Endodermal cell (in vitro differentiated cells): ENCODE measurements around the gene SBNO2. TPM values are rescaled to one million over a fixed set of nuclear protein-coding genes. Genes with fewer than 3 reads are reported as not detected.

Source experiments
- DNase-seq: peaks from one replicate; pipeline ENCODE4 v3.0.0-alpha.2; 2017
- H3K27ac ChIP-seq: 2 replicates; pipeline ENCODE4 v1.5.1; 2013; ENCODE audit warnings: mild to moderate bottlenecking, low read depth, low read length, moderate library complexity
- H3K27me3 ChIP-seq: 2 replicates; pipeline ENCODE4 v1.6.1; 2013; ENCODE audit warnings: mild to moderate bottlenecking, low read length, moderate library complexity; ENCODE audit not compliant: insufficient read depth, control insufficient read depth, poor library complexity, severe bottlenecking
- H3K36me3 ChIP-seq: 2 replicates; pipeline ENCODE4 v1.7.0; 2013; ENCODE audit warnings: mild to moderate bottlenecking, low read length, moderate library complexity; ENCODE audit not compliant: control insufficient read depth, insufficient read depth
- H3K4me1 ChIP-seq: one replicate; pipeline ENCODE4 v1.7.0; 2013; ENCODE audit warnings: low read length; ENCODE audit not compliant: control insufficient read depth, insufficient read depth
- H3K4me3 ChIP-seq: 2 replicates; pipeline ENCODE4 v1.5.1; 2013; ENCODE audit warnings: mild to moderate bottlenecking, low read length, moderate library complexity
- H3K9ac ChIP-seq: 2 replicates; pipeline ENCODE4 v1.6.1; 2013; ENCODE audit warnings: mild to moderate bottlenecking, low read length, moderate library complexity; ENCODE audit not compliant: poor library complexity, severe bottlenecking; ENCODE audit errors: extremely low read depth
- H3K9me3 ChIP-seq: 2 replicates; pipeline ENCODE4 v1.6.1; 2013; ENCODE audit warnings: mild to moderate bottlenecking, low read length, moderate library complexity; ENCODE audit not compliant: control insufficient read depth
- H3K27ac Mint-ChIP-seq: 2 replicates; pipeline ENCODE4 v1.8.0; 2020; ENCODE audit warnings: mixed read lengths
- H3K27me3 Mint-ChIP-seq: 2 replicates; pipeline ENCODE4 v1.8.0; 2021; ENCODE audit warnings: mild to moderate bottlenecking, mixed read lengths; ENCODE audit not compliant: insufficient read depth
- H3K36me3 Mint-ChIP-seq: 2 replicates; pipeline ENCODE4 v1.8.0; 2020; ENCODE audit warnings: low read depth, mixed read lengths
- H3K4me1 Mint-ChIP-seq: 2 replicates; pipeline ENCODE4 v1.8.0; 2020; ENCODE audit warnings: mixed read lengths
- H3K4me3 Mint-ChIP-seq: 2 replicates; pipeline ENCODE4 v1.8.0; 2020; ENCODE audit warnings: mild to moderate bottlenecking, moderate library complexity, mixed read lengths
- H3K9me3 Mint-ChIP-seq: 2 replicates; pipeline ENCODE4 v1.8.0; 2020; ENCODE audit warnings: mild to moderate bottlenecking, mixed read lengths
- WGBS, 2 experiments: methylation state at CpG; one replicate each; pipeline versions ENCODE4 v1.1.5 to v1.1.7; 2013; ENCODE audit warnings: missing lambda C conversion rate in 2 of 2, mixed read lengths in 1 of 2; ENCODE audit not compliant: insufficient coverage in 1 of 2, insufficient read length in 1 of 2; 5-methylcytosine and 5-hydroxymethylcytosine counted together
- total RNA-seq, 2 donors: library from RNA; stranded (reverse); fragmentation: NEBNext Ultra II Directional in 1 of 2; extraction: Animal tissue kit (Norgen Biotek cat#: 25700) in 1 of 2; gene quantifications; 2 replicates in 1 of 2; 3 replicates in 1 of 2; pipeline ENCODE4 v1.2.1, GENCODE V29; 2021
- TF ChIP-seq, protein P1 (sequence below): fragments of 200-600 bp; sonication (generic); conservative IDR thresholded peaks from 2 replicates; pipeline ENCODE4 v1.5.0; 2021; ENCODE audit warnings: antibody characterized with exemption, mild to moderate bottlenecking

Gene SBNO2
- total RNA-seq, 2 donors from 2014 or later, result 43.3 to 50.4 TPM

GRCh38 chr19:1149259-1150045 lies 24.6 kb downstream of the SBNO2 start:
- TF ChIP-seq, protein P1, sequence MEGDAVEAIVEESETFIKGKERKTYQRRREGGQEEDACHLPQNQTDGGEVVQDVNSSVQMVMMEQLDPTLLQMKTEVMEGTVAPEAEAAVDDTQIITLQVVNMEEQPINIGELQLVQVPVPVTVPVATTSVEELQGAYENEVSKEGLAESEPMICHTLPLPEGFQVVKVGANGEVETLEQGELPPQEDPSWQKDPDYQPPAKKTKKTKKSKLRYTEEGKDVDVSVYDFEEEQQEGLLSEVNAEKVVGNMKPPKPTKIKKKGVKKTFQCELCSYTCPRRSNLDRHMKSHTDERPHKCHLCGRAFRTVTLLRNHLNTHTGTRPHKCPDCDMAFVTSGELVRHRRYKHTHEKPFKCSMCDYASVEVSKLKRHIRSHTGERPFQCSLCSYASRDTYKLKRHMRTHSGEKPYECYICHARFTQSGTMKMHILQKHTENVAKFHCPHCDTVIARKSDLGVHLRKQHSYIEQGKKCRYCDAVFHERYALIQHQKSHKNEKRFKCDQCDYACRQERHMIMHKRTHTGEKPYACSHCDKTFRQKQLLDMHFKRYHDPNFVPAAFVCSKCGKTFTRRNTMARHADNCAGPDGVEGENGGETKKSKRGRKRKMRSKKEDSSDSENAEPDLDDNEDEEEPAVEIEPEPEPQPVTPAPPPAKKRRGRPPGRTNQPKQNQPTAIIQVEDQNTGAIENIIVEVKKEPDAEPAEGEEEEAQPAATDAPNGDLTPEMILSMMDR, result peak; percentile 11
- Histone ChIP-seq H3K36me3 (peaks cover 16% of the 10 kb centered on the region), H3K9me3 (no peaks in the 10 kb centered on the region), H3K4me1 (no peaks in the 10 kb centered on the region), H3K4me3 (no peak overlapping the region), H3K27me3 (no peaks in the 10 kb centered on the region), H3K27ac (no peak overlapping the region), H3K9ac (no peak overlapping the region)
- no peak for DNase-seq
- H3K27ac Mint-ChIP-seq, result no peak overlapping the region
- no peaks in the 10 kb centered on the region for H3K9me3 Mint-ChIP-seq
- H3K36me3 Mint-ChIP-seq, result peaks cover 26% of the 10 kb centered on the region
- no peak overlapping the region for H3K4me3 Mint-ChIP-seq
- 93% methylated on average over 28 to 39 of the region's 39 CpGs for WGBS, 2 experiments
- H3K27me3 Mint-ChIP-seq, result no peaks in the 10 kb centered on the region
- H3K4me1 Mint-ChIP-seq, result no peaks in the 10 kb centered on the region

DNA sequence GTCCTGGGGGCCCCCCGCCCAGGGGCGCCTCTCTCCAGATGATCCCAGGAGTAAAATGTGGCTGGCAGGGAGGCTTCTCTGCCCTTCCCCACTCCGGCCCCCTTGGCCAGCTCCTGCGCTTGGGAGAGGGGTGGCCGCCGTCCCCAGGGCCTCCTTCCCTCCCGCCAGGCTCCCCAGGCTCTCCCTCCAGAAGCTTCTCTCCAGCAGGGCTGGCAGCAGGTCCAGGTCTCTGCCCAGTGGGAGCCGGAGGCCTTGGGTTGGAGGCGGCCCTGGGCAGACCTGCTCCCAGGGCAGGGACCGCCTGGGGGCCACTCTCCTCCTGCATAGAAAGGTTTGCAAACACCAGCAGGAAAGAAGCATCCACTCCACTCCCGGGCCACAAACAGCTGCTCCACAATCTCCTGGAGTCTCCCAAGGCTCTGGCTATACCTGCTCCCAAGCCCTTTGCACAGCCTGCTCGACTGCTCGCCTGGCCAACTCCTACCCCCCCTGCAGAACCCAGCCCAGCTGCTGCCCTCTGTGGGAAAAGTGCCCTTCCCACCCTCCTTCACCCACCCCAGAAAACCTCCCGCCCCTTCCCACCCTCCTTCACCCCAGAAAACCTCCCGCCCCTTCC lies 26.0 kb downstream of the SBNO2 start:
- H3K9me3 ChIP-seq, result no peaks in the 10 kb centered on the region
- H3K27ac ChIP-seq, result peak overlapping the region; percentile 41
- no peak overlapping the region for H3K4me3 ChIP-seq
- WGBS, 2 experiments, result 87 to 95% methylated on average over 7 to 13 of the region's 15 CpGs
- Mint-ChIP-seq H3K27me3 (no peaks in the 10 kb centered on the region), H3K4me3 (no peak overlapping the region), H3K9me3 (no peaks in the 10 kb centered on the region), H3K27ac (no peak overlapping the region), H3K4me1 (no peaks in the 10 kb centered on the region), H3K36me3 (peaks cover 35% of the 10 kb centered on the region)
- no peak for DNase-seq
- no peak overlapping the region for H3K9ac ChIP-seq
- TF ChIP-seq, protein P1, result no peak
- no peaks in the 10 kb centered on the region for H3K4me1 ChIP-seq
- no peaks in the 10 kb centered on the region for H3K27me3 ChIP-seq
- H3K36me3 ChIP-seq, result peaks cover 17% of the 10 kb centered on the region

- no peak overlapping the region for H3K9ac ChIP-seq
- no peaks in the 10 kb centered on the region for H3K9me3 Mint-ChIP-seq
- peaks cover 14% of the 10 kb centered on the region for H3K36me3 ChIP-seq
- TF ChIP-seq, protein P1, result no peak
- no peak overlapping the region for H3K4me3 Mint-ChIP-seq
- H3K9me3 ChIP-seq, result no peaks in the 10 kb centered on the region
- H3K27me3 Mint-ChIP-seq, result no peaks in the 10 kb centered on the region
- H3K4me3 ChIP-seq, result no peak overlapping the region
- no peak for DNase-seq
- 89 to 94% methylated on average over 12 to 37 of the region's 38 CpGs for WGBS, 2 experiments
- peaks cover 37% of the 10 kb centered on the region for H3K36me3 Mint-ChIP-seq
- no peaks in the 10 kb centered on the region for H3K27me3 ChIP-seq
- peak overlapping the region; percentile 41 for H3K27ac ChIP-seq
- no peaks in the 10 kb centered on the region for H3K4me1 Mint-ChIP-seq
- no peaks in the 10 kb centered on the region for H3K4me1 ChIP-seq
- H3K27ac Mint-ChIP-seq, result peak overlapping the region; percentile 48
These were observed 26.9 kb downstream of the SBNO2 start for GRCh38 chr19:1146858-1147780.
